IPS-18a (cell line): ENCODE measurements around the gene PLK3.
A peak's percentile ranks its signal among the peaks of the same experiment; 100 is the strongest.
"Not testable (repeated sequence)": the region's sequence is repeated elsewhere in the genome, so short reads cannot be mapped to it uniquely, and the experiment has no call there.

Experiments
- H3K27ac ChIP-seq: one replicate; pipeline ENCODE4 v1.5.1; 2013; ENCODE audit warnings: low read length
- H3K27me3 ChIP-seq: one replicate; pipeline ENCODE4 v1.6.1; 2013; ENCODE audit warnings: mild to moderate bottlenecking, low read length; ENCODE audit not compliant: control insufficient read depth, insufficient read depth
- H3K36me3 ChIP-seq: one replicate; pipeline ENCODE4 v1.6.1; 2013; ENCODE audit warnings: low read depth, low read length; ENCODE audit not compliant: control insufficient read depth
- H3K4me1 ChIP-seq: one replicate; pipeline ENCODE4 v1.6.1; 2013; ENCODE audit warnings: low read depth, low read length; ENCODE audit not compliant: control insufficient read depth
- H3K4me3 ChIP-seq: one replicate; pipeline ENCODE4 v1.5.1; 2013; ENCODE audit warnings: low read length
- H3K9ac ChIP-seq: one replicate; pipeline ENCODE4 v1.6.1; 2013; ENCODE audit warnings: mild to moderate bottlenecking, low read length, moderate library complexity
- H3K9me3 ChIP-seq: one replicate; pipeline ENCODE4 v1.6.1; 2013; ENCODE audit warnings: low read depth, low read length; ENCODE audit not compliant: control insufficient read depth

The PLK3 gene

GRCh38 chr1:44799770-44800584, at the start of gene PLK3:
PLK3 (plus strand) TSS chr1:44800377; CDS start chr1:44800464, 87 bp downstream.
- peak within 1 kb of the TSS; percentile 69 for H3K27ac ChIP-seq
- peaks cover 5% of the 10 kb centered on the region for H3K27me3 ChIP-seq
- H3K4me3 ChIP-seq, result peak within 1 kb of the TSS; percentile 60
- H3K4me1 ChIP-seq, result no peaks in the 10 kb centered on the region
- H3K36me3 ChIP-seq, result peaks cover 9% of the 10 kb centered on the region
- H3K9me3 ChIP-seq, result no peaks in the 10 kb centered on the region
- peak within 1 kb of the TSS; percentile 82 for H3K9ac ChIP-seq

- no peak overlapping the region for H3K27ac ChIP-seq
- no peak overlapping the region for H3K4me3 ChIP-seq
- no peaks in the 10 kb centered on the region for H3K4me1 ChIP-seq
- no peaks in the 10 kb centered on the region for H3K27me3 ChIP-seq
- no peak overlapping the region for H3K9ac ChIP-seq
- H3K36me3 ChIP-seq, result peaks cover 93% of the 10 kb centered on the region
- no peaks in the 10 kb centered on the region for H3K9me3 ChIP-seq
Observed at GRCh38 chr1:44757420-44757819, 42.8 kb upstream of the PLK3 start.

DNA sequence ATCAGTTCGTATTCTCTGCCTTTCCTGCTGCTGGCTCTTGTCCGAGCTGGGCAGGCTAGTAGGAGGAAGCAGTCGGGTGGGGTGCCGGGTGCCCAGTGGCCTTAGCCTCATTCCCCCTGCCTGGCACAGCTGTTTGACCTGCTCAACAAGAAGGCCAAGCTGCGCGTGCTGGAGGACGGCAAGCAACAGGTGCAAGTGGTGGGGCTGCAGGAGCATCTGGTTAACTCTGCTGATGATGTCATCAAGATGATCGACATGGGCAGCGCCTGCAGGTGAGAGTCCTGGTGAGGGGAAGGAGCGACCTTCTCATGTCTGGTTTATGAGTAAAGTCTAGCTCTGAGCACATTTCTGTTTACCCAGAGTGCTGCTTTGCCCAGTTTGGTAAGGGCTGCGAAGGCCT, 41.1 kb upstream of the PLK3 start:
- Histone ChIP-seq H3K36me3 (peaks cover 92% of the 10 kb centered on the region), H3K4me3 (no peak overlapping the region), H3K9ac (no peak overlapping the region), H3K9me3 (no peaks in the 10 kb centered on the region), H3K4me1 (no peaks in the 10 kb centered on the region), H3K27ac (no peak overlapping the region), H3K27me3 (no peaks in the 10 kb centered on the region)

DNA sequence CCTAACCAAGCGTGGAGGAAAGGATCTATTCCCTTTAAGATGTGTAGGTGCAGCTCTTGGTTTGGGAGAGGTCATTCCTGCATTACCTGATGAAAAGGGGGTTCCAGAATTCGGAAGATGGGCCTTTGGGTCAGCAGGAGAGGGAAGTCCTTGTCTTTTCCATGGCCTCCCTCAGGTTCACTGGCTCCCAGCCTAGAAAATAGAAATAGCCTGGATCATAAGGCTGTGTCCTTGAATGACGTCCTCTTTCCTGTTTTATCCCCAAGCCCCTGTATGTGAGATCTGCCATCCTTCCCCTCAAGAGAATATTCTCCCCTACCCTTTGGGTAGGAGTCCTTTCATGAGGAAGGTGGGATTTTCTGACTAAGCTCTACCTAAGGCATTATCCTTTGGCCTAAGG, 39.3 kb upstream of the PLK3 start:
- H3K27me3 ChIP-seq, result no peaks in the 10 kb centered on the region
- H3K4me3 ChIP-seq, result no peak overlapping the region
- H3K4me1 ChIP-seq, result no peaks in the 10 kb centered on the region
- no peaks in the 10 kb centered on the region for H3K9me3 ChIP-seq
- no peak overlapping the region for H3K9ac ChIP-seq
- H3K36me3 ChIP-seq, result peaks cover 80% of the 10 kb centered on the region
- no peak overlapping the region for H3K27ac ChIP-seq

GRCh38 chr1:44766421-44766820, 33.8 kb upstream of the PLK3 start:
- not testable (repeated sequence) for H3K4me1 ChIP-seq, H3K27ac ChIP-seq, H3K4me3 ChIP-seq, H3K9ac ChIP-seq, H3K9me3 ChIP-seq, H3K27me3 ChIP-seq
- H3K36me3 ChIP-seq, result peaks cover 49% of the 10 kb centered on the region

- Histone ChIP-seq H3K4me1 (peaks cover 3% of the 10 kb centered on the region), H3K27me3 (no peaks in the 10 kb centered on the region), H3K4me3 (peak within 1 kb of the TSS; percentile 98), H3K9ac (peak within 1 kb of the TSS; percentile 98), H3K9me3 (no peaks in the 10 kb centered on the region), H3K27ac (peak within 1 kb of the TSS; percentile 85), H3K36me3 (peaks cover 36% of the 10 kb centered on the region)
Observed at GRCh38 chr1:44775078-44775929, 24.9 kb upstream of the PLK3 start, which contains the start of gene RPS8. RPS8 (plus strand) TSS chr1:44775540; CDS start chr1:44775597, 57 bp downstream.

DNA sequence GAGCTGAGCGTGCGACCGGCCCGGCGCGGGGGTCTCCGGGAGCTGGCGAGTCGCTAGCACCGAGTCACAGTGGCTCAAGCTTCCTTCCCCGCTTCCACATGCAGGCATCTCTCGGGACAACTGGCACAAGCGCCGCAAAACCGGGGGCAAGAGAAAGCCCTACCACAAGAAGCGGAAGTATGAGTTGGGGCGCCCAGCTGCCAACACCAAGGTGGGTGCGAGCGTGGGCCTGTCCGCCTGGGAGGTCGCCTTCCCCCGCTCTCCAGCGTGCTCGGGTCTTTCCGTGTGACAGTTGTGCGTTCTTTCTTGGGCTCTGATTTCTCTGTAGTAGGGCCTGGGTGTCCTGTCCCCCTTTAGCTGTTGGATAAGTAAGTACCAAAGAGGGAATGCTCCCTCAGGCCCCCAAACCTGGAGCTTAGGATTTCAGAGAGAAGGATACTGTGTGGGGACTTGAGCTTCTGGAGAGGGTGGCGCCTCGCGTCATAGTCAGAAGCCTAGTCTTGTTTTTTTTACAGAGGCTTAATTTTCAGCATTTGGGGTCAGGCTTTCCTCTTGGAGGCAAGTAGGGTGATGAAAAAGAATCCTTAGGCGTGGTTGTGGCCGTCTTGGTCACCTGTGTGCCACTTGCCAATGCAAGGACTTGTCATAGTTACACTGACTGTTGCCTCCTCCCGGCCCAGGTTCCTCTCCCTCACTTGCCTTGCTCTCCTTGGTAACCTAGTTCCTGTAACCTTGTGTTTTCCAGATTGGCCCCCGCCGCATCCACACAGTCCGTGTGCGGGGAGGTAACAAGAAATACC, 24.0 kb upstream of the PLK3 start:
- peaks cover 36% of the 10 kb centered on the region for H3K36me3 ChIP-seq
- H3K27ac ChIP-seq, result peak overlapping the region; percentile 72
- H3K4me3 ChIP-seq, result peak overlapping the region; percentile 98
- no peaks in the 10 kb centered on the region for H3K27me3 ChIP-seq
- H3K9me3 ChIP-seq, result no peaks in the 10 kb centered on the region
- peaks cover 3% of the 10 kb centered on the region for H3K4me1 ChIP-seq
- H3K9ac ChIP-seq, result peak overlapping the region; percentile 98

DNA sequence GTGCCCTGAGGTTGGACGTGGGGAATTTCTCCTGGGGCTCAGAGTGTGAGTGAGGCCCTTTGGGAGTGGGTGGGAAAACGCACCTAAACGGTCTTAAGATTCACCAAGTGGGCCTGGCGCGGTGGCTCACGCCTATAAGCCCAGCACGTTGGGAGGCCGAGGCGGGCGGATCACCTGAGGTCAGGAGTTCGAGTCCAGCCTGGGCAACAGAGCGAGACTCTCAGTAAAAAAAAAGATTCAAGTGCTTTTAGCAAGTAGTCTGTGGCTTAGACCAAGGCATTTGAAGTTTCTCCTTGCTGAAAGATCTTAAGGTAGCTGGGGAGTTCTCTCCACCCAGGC, 23.5 kb upstream of the PLK3 start:
- H3K36me3 ChIP-seq, result peaks cover 36% of the 10 kb centered on the region
- no peak overlapping the region for H3K27ac ChIP-seq

GRCh38 chr1:44777547-44777946, 22.6 kb upstream of the PLK3 start:
- no peaks in the 10 kb centered on the region for H3K9me3 ChIP-seq
- peaks cover 3% of the 10 kb centered on the region for H3K4me1 ChIP-seq
- peaks cover 36% of the 10 kb centered on the region for H3K36me3 ChIP-seq
- H3K4me3 ChIP-seq, result peak overlapping the region; percentile 98
- no peaks in the 10 kb centered on the region for H3K27me3 ChIP-seq
- no peak overlapping the region for H3K27ac ChIP-seq
- no peak overlapping the region for H3K9ac ChIP-seq

More for the DNA sequence above, 23.5 kb upstream of the PLK3 start:
- Histone ChIP-seq H3K4me1 (peaks cover 3% of the 10 kb centered on the region), H3K4me3 (peak overlapping the region; percentile 98), H3K27me3 (no peaks in the 10 kb centered on the region), H3K9me3 (no peaks in the 10 kb centered on the region), H3K9ac (peak overlapping the region; percentile 98)

DNA sequence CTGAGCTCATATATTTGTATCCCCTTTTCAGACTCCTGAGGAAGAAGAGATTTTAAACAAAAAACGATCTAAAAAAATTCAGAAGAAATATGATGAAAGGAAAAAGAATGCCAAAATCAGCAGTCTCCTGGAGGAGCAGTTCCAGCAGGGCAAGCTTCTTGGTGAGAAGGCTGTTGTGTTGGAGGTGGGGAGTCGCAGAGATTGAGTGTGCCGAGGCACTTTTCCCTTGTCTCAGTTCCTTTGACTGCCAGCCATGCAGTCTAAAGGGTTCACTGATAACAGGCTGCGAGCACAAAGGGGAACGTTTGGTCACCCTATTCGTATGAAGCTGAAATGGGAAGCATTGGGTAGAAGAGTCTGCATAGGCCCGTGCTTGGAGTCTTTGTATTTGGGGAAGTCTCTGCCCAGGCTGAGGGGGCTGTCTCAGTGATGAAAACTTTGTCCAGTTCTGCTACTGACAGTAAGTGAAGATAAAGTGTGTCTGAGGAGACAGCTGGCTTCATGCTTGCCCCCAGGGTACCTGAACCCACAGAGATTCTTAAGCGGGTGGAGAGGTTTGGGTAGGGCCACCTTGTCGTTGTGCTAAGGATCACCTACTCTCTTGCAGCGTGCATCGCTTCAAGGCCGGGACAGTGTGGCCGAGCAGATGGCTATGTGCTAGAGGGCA, 22.1 kb upstream of the PLK3 start:
- Histone ChIP-seq H3K9me3 (no peaks in the 10 kb centered on the region), H3K9ac (no peak overlapping the region), H3K4me3 (peak overlapping the region; percentile 98), H3K27me3 (no peaks in the 10 kb centered on the region), H3K27ac (no peak overlapping the region), H3K4me1 (peaks cover 3% of the 10 kb centered on the region), H3K36me3 (peaks cover 36% of the 10 kb centered on the region)
